ENCODE measurements around the gene PPP1R13B.

DNA sequence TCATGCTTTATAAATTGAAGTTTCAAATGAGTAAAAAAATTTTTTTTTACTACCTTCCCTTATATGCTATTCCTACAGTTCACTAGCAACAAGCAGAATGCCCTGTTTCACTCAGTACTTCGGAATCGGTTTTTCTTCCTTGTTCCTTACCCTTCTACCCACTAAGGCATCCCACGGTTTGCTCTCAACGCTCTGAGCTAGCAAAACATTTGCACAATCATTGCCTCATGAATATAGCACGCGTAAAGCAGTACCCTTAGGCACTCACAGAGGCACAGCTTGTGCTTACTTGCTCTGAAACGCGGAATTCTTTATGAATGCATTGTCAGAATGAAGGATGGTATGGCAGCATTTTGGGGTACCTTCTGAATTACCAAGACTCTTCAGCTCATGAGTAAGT lies 45.0 kb downstream of the PPP1R13B start:
- TF ChIP-seq POLR2A (IDR thresholded peaks at IDR 0.05), result no peak
- TF ChIP-seq, protein P1, sequence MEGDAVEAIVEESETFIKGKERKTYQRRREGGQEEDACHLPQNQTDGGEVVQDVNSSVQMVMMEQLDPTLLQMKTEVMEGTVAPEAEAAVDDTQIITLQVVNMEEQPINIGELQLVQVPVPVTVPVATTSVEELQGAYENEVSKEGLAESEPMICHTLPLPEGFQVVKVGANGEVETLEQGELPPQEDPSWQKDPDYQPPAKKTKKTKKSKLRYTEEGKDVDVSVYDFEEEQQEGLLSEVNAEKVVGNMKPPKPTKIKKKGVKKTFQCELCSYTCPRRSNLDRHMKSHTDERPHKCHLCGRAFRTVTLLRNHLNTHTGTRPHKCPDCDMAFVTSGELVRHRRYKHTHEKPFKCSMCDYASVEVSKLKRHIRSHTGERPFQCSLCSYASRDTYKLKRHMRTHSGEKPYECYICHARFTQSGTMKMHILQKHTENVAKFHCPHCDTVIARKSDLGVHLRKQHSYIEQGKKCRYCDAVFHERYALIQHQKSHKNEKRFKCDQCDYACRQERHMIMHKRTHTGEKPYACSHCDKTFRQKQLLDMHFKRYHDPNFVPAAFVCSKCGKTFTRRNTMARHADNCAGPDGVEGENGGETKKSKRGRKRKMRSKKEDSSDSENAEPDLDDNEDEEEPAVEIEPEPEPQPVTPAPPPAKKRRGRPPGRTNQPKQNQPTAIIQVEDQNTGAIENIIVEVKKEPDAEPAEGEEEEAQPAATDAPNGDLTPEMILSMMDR (IDR thresholded peaks at IDR 0.05), result no peak
